WTC11 (cell line): ENCODE measurements around the gene AGBL4. TPM values are rescaled to one million over a fixed set of nuclear protein-coding genes. Genes with fewer than 3 reads are reported as not detected.

Experiments
- ATAC-seq: fragments of 200-7000 bp; cut with Tn5 transposase; 2 replicates; pipeline ENCODE4 v1.10.0; 2021; ENCODE audit warnings: mild to moderate bottlenecking, moderate library complexity
- CTCF ChIA-PET: fragments of 300-600 bp; sonication (Branson Sonifier 250); formaldehyde crosslinking; loops from one replicate; lab custom pipeline; 2021; ENCODE audit warnings: antibody characterized with exemption; lab: Charles Lee
- POLR2A ChIA-PET: fragments of 350-600 bp; sonication (Branson Sonifier 250); formaldehyde crosslinking; loops from one replicate; lab custom pipeline; 2021; ENCODE audit warnings: antibody characterized with exemption; lab: Charles Lee
- DNase-seq: peaks from one replicate; pipeline ENCODE4 v3.0.0; 2021; ENCODE audit warnings: low spot score
- H3K27ac Mint-ChIP-seq: 2 replicates; pipeline ENCODE4 v1.8.0; 2021; ENCODE audit warnings: mixed read lengths
- H3K27me3 Mint-ChIP-seq: 2 replicates; pipeline ENCODE4 v1.8.0; 2021; ENCODE audit warnings: low read depth, mild to moderate bottlenecking, moderate library complexity, mixed read lengths
- H3K36me3 Mint-ChIP-seq: 2 replicates; pipeline ENCODE4 v1.8.0; 2021; ENCODE audit warnings: mixed read lengths
- H3K4me1 Mint-ChIP-seq: 2 replicates; pipeline ENCODE4 v1.8.0; 2022; ENCODE audit warnings: mixed read lengths
- H3K4me3 Mint-ChIP-seq: 2 replicates; pipeline ENCODE4 v1.8.0; 2021; ENCODE audit warnings: mild to moderate bottlenecking, moderate library complexity, mixed read lengths
- H3K9me3 Mint-ChIP-seq: 2 replicates; pipeline ENCODE4 v1.8.0; 2021; ENCODE audit warnings: mixed read lengths
- ATF6 ChIP-seq: sonication (generic); formaldehyde crosslinking; IDR thresholded peaks from 2 replicates; pipeline ENCODE4 v1.8.1; 2023; ENCODE audit warnings: mild to moderate bottlenecking, missing genetic modification reagents
- EMX1 ChIP-seq: fragments of 250-450 bp; sonication (Bioruptor Pico); IDR thresholded peaks from 2 replicates; pipeline ENCODE4 v1.8.0; 2021; ENCODE audit warnings: mild to moderate bottlenecking
- ETV6 ChIP-seq: sonication (generic); formaldehyde crosslinking; IDR thresholded peaks from 2 replicates; pipeline ENCODE4 v1.8.1; 2022; ENCODE audit warnings: mild to moderate bottlenecking, missing genetic modification reagents
- FOXP1 ChIP-seq: sonication (generic); formaldehyde crosslinking; IDR thresholded peaks from 2 replicates; pipeline ENCODE4 v1.8.0; 2022; ENCODE audit warnings: missing genetic modification reagents, mild to moderate bottlenecking, moderate library complexity, borderline replicate concordance
- GABPB1 ChIP-seq: sonication (generic); formaldehyde crosslinking; IDR thresholded peaks from 2 replicates; pipeline ENCODE4 v1.8.1; 2023; ENCODE audit warnings: mild to moderate bottlenecking, missing genetic modification reagents
- GTF2I ChIP-seq: fragments of 250-450 bp; sonication (Bioruptor Pico); conservative IDR thresholded peaks from 2 replicates; pipeline ENCODE4 v1.4.0; 2021; ENCODE audit warnings: mild to moderate bottlenecking
- HMGA2 ChIP-seq: fragments of 250-450 bp; sonication (Bioruptor Pico); IDR thresholded peaks from 2 replicates; pipeline ENCODE4 v1.4.0; 2021; ENCODE audit warnings: mild to moderate bottlenecking, moderate library complexity
- JUN ChIP-seq: sonication (generic); formaldehyde crosslinking; IDR thresholded peaks from 2 replicates; pipeline ENCODE4 v1.8.0; 2023; ENCODE audit warnings: mild to moderate bottlenecking, missing genetic modification reagents
- MXD4 ChIP-seq: fragments of 250-450 bp; sonication (Bioruptor Pico); IDR thresholded peaks from 2 replicates; pipeline ENCODE4 v1.8.0; 2021; ENCODE audit warnings: mild to moderate bottlenecking, moderate library complexity, borderline replicate concordance
- RELA ChIP-seq: sonication (generic); formaldehyde crosslinking; IDR thresholded peaks from 2 replicates; pipeline ENCODE4 v1.8.1; 2022; ENCODE audit warnings: missing genetic modification reagents, mild to moderate bottlenecking, borderline replicate concordance
- SP1 ChIP-seq: sonication (generic); formaldehyde crosslinking; conservative IDR thresholded peaks from 2 replicates; pipeline ENCODE4 v1.8.1; 2022; ENCODE audit warnings: missing genetic modification reagents
- ZBTB21 ChIP-seq: sonication (generic); formaldehyde crosslinking; IDR thresholded peaks from 2 replicates; pipeline ENCODE4 v1.8.1; 2023; ENCODE audit warnings: mild to moderate bottlenecking, missing genetic modification reagents, borderline replicate concordance
- total RNA-seq: library from RNA; stranded (reverse); gene quantifications from 3 replicates; pipeline ENCODE4 v1.2.3, GENCODE V29; 2021
- TF ChIP-seq, protein P1 (sequence below): sonication (generic); formaldehyde crosslinking; IDR thresholded peaks from 2 replicates; pipeline ENCODE4 v1.8.0; 2022; ENCODE audit warnings: mild to moderate bottlenecking, missing genetic modification reagents
- TF ChIP-seq, protein P2 (sequence below): sonication (generic); formaldehyde crosslinking; IDR thresholded peaks from 2 replicates; pipeline ENCODE4 v1.8.0; 2022; ENCODE audit warnings: mild to moderate bottlenecking, missing genetic modification reagents
- TF ChIP-seq, protein P3 (sequence below): sonication (generic); formaldehyde crosslinking; IDR thresholded peaks from 2 replicates; pipeline ENCODE4 v1.8.0; 2023; ENCODE audit warnings: missing genetic modification reagents, mild to moderate bottlenecking, borderline replicate concordance
- TF ChIP-seq, protein P4 (sequence below): sonication (generic); formaldehyde crosslinking; IDR thresholded peaks from 2 replicates; pipeline ENCODE4 v1.8.1; 2022; ENCODE audit warnings: mild to moderate bottlenecking, moderate library complexity, missing genetic modification reagents
- TF ChIP-seq, protein P5 (sequence below): sonication (generic); formaldehyde crosslinking; conservative IDR thresholded peaks from 2 replicates; pipeline ENCODE4 v1.8.1; 2022; ENCODE audit warnings: mild to moderate bottlenecking, missing genetic modification reagents

AGBL4 gene
- total RNA-seq, 1 experiment from 2014 or later, result 0.87 TPM

GRCh38 chr1:49240709-49241221 is 783.0 kb downstream of the AGBL4 start:
- TF ChIP-seq EMX1 (CRISPR knock-in tag) (no peak), RELA (CRISPR knock-in tag) (no peak), FOXP1 (CRISPR knock-in tag) (no peak), SP1 (CRISPR knock-in tag) (no peak), GTF2I (CRISPR knock-in tag) (no peak), HMGA2 (CRISPR knock-in tag) (no peak), JUN (CRISPR knock-in tag) (no peak)
- TF ChIP-seq, protein P1, sequence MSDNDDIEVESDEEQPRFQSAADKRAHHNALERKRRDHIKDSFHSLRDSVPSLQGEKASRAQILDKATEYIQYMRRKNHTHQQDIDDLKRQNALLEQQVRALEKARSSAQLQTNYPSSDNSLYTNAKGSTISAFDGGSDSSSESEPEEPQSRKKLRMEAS, result no peak
- TF ChIP-seq, protein P2, sequence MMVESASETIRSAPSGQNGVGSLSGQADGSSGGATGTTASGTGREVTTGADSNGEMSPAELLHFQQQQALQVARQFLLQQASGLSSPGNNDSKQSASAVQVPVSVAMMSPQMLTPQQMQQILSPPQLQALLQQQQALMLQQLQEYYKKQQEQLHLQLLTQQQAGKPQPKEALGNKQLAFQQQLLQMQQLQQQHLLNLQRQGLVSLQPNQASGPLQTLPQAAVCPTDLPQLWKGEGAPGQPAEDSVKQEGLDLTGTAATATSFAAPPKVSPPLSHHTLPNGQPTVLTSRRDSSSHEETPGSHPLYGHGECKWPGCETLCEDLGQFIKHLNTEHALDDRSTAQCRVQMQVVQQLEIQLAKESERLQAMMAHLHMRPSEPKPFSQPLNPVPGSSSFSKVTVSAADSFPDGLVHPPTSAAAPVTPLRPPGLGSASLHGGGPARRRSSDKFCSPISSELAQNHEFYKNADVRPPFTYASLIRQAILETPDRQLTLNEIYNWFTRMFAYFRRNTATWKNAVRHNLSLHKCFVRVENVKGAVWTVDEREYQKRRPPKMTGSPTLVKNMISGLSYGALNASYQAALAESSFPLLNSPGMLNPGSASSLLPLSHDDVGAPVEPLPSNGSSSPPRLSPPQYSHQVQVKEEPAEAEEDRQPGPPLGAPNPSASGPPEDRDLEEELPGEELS (CRISPR knock-in tag), result no peak
- TF ChIP-seq, protein P3, sequence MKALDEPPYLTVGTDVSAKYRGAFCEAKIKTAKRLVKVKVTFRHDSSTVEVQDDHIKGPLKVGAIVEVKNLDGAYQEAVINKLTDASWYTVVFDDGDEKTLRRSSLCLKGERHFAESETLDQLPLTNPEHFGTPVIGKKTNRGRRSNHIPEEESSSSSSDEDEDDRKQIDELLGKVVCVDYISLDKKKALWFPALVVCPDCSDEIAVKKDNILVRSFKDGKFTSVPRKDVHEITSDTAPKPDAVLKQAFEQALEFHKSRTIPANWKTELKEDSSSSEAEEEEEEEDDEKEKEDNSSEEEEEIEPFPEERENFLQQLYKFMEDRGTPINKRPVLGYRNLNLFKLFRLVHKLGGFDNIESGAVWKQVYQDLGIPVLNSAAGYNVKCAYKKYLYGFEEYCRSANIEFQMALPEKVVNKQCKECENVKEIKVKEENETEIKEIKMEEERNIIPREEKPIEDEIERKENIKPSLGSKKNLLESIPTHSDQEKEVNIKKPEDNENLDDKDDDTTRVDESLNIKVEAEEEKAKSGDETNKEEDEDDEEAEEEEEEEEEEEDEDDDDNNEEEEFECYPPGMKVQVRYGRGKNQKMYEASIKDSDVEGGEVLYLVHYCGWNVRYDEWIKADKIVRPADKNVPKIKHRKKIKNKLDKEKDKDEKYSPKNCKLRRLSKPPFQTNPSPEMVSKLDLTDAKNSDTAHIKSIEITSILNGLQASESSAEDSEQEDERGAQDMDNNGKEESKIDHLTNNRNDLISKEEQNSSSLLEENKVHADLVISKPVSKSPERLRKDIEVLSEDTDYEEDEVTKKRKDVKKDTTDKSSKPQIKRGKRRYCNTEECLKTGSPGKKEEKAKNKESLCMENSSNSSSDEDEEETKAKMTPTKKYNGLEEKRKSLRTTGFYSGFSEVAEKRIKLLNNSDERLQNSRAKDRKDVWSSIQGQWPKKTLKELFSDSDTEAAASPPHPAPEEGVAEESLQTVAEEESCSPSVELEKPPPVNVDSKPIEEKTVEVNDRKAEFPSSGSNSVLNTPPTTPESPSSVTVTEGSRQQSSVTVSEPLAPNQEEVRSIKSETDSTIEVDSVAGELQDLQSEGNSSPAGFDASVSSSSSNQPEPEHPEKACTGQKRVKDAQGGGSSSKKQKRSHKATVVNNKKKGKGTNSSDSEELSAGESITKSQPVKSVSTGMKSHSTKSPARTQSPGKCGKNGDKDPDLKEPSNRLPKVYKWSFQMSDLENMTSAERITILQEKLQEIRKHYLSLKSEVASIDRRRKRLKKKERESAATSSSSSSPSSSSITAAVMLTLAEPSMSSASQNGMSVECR, result no peak
- TF ChIP-seq, all 79 proteins: peak for 0
- H3K4me3 Mint-ChIP-seq, result no peak overlapping the region
- peaks cover 35% of the 10 kb centered on the region for H3K9me3 Mint-ChIP-seq
- CTCF ChIA-PET, result no interaction called here
- ATAC-seq (no peak), DNase-seq (no peak)
- H3K4me1 Mint-ChIP-seq, result no peaks in the 10 kb centered on the region
- H3K27ac Mint-ChIP-seq, result no peak overlapping the region
- peaks cover 16% of the 10 kb centered on the region for H3K36me3 Mint-ChIP-seq
- POLR2A ChIA-PET, result no interaction called here
- no peaks in the 10 kb centered on the region for H3K27me3 Mint-ChIP-seq

DNA sequence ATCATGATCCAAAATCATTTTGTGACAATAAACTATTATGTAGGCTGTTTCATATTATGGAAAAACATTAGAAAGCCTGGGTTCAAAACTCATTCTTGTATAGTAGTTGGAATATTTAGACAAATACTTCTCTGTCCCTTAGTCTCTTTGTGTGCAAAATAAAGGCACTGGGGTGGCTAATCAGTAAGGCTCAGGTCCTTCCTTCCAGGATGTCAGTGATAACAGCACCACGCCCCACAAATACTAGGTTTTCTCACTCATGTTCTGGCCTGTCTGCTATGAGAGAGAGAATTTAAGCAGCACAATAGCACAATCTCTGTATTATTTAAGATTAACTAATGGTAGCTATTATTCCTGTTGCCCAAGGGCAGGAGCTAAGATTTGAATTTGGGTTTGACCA is 788.8 kb downstream of the AGBL4 start:
- Mint-ChIP-seq H3K27me3 (no peaks in the 10 kb centered on the region), H3K4me3 (no peak overlapping the region), H3K4me1 (no peaks in the 10 kb centered on the region), H3K9me3 (peaks cover 24% of the 10 kb centered on the region), H3K27ac (no peak overlapping the region), H3K36me3 (peaks cover 16% of the 10 kb centered on the region)
- DNase-seq, result no peak
- CTCF ChIA-PET, result no interaction called here
- POLR2A ChIA-PET, result no interaction called here
- no peak for ATAC-seq
- TF ChIP-seq, protein P4, sequence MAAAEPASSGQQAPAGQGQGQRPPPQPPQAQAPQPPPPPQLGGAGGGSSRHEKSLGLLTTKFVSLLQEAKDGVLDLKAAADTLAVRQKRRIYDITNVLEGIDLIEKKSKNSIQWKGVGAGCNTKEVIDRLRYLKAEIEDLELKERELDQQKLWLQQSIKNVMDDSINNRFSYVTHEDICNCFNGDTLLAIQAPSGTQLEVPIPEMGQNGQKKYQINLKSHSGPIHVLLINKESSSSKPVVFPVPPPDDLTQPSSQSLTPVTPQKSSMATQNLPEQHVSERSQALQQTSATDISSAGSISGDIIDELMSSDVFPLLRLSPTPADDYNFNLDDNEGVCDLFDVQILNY (CRISPR knock-in tag), result no peak
- TF ChIP-seq, protein P5, sequence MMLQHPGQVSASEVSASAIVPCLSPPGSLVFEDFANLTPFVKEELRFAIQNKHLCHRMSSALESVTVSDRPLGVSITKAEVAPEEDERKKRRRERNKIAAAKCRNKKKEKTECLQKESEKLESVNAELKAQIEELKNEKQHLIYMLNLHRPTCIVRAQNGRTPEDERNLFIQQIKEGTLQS, result no peak
- TF ChIP-seq ETV6 (CRISPR knock-in tag), result no peak
- no peak for TF ChIP-seq ATF6
- TF ChIP-seq GABPB1 (CRISPR knock-in tag), result no peak
- no peak for TF ChIP-seq ZBTB21
- TF ChIP-seq MXD4 (CRISPR knock-in tag), result no peak
- TF ChIP-seq, all 79 proteins: peak for 0
